ENCODE results near the gene PIP4P1.

DNA sequence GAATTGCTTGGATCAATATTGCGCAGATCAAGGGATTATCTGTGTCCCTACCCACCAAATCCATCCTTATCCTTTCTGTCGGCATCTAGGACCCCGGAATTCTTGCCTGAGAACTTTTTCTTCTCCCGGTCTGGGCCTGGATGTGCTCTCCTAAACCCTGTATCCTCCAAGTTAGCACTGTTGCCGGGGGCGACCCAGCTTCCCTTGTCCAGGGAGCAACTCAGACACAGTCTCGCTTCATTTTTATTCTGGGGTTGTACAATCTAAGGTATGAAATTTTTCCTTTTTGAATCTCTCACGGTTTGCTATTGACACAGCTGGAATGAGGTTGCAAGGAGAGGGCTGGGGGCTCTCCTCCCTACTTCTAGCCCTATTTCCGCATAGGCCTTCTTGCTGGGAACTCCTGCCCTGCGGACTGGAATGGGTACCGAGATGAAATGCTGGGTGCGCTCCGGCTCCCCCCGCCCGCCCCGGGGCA is 7.6 kb upstream of the PIP4P1 start:
- TF ChIP-seq GATA2 (IDR thresholded peaks at IDR 0.05; ENCODE audit: low read depth, low read length): no peak
- no peak for TF ChIP-seq GATA3 (IDR thresholded peaks at IDR 0.05; ENCODE audit: low read depth, low read length)
